IPS DF 6.9 (cell line): Measurements from ENCODE around the gene BABAM2.
"Not testable (repeated sequence)": the region's sequence is repeated elsewhere in the genome, so short reads cannot be mapped to it uniquely, and the experiment has no call there.

Experiments
- DNase-seq: peaks from one replicate; pipeline ENCODE4 v3.0.0-alpha.2; 2013; ENCODE audit warnings: low read depth, low spot score
- H3K27ac ChIP-seq: one replicate; pipeline ENCODE4 v1.5.1; 2013; ENCODE audit warnings: low read length, control low read depth
- H3K27me3 ChIP-seq: 2 replicates; pipeline ENCODE4 v1.6.1; 2013; ENCODE audit warnings: mild to moderate bottlenecking, low read length; ENCODE audit not compliant: control insufficient read depth, insufficient read depth
- H3K36me3 ChIP-seq: 2 replicates; pipeline ENCODE4 v1.6.1; 2013; ENCODE audit warnings: low read length; ENCODE audit not compliant: control insufficient read depth, insufficient read depth
- H3K4me1 ChIP-seq: 2 replicates; pipeline ENCODE4 v1.6.1; 2013; ENCODE audit warnings: low read length; ENCODE audit not compliant: control insufficient read depth, insufficient read depth
- H3K4me3 ChIP-seq: 2 replicates; pipeline ENCODE4 v1.5.1; 2013; ENCODE audit warnings: mild to moderate bottlenecking, low read length
- H3K9me3 ChIP-seq: 2 replicates; pipeline ENCODE4 v1.6.1; 2013; ENCODE audit warnings: low read length, inconsistent platforms; ENCODE audit not compliant: control insufficient read depth, insufficient read depth
- WGBS: extraction: QIAGEN DNeasy Blood & Tissue Kit; methylation state at CpG from one replicate; pipeline ENCODE4 v1.1.7; 2013; ENCODE audit warnings: mixed read lengths, missing lambda C conversion rate; ENCODE audit not compliant: insufficient read length, insufficient coverage; 5-methylcytosine and 5-hydroxymethylcytosine counted together

Gene BABAM2

GRCh38 chr2:27856956-27857355, 33.6 kb upstream of the BABAM2 start:
- Histone ChIP-seq H3K9me3 (no peaks in the 10 kb centered on the region), H3K4me1 (no peaks in the 10 kb centered on the region; the same call in 1 of the 2 replicates), H3K27ac (no peak overlapping the region), H3K4me3 (no peak overlapping the region), H3K27me3 (no peaks in the 10 kb centered on the region), H3K36me3 (no peaks in the 10 kb centered on the region)
- no CpG with 5 or more reads among the region's 3 CpGs for WGBS
- no peak for DNase-seq

- Histone ChIP-seq H3K27ac (no peak overlapping the region), H3K4me1 (no peaks in the 10 kb centered on the region; the same call in 1 of the 2 replicates), H3K9me3 (no peaks in the 10 kb centered on the region), H3K36me3 (no peaks in the 10 kb centered on the region), H3K27me3 (no peaks in the 10 kb centered on the region), H3K4me3 (no peak overlapping the region)
- WGBS = no CpG with 5 or more reads among the region's 4 CpGs
- no peak for DNase-seq
Measured at GRCh38 chr2:27857417-27858172, 32.9 kb upstream of the BABAM2 start.

GRCh38 chr2:27860111-27860510, 30.4 kb upstream of the BABAM2 start:
- Histone ChIP-seq H3K36me3 (no peaks in the 10 kb centered on the region), H3K27ac (no peak overlapping the region), H3K27me3 (no peaks in the 10 kb centered on the region), H3K4me1 (no peaks in the 10 kb centered on the region; the same call in 1 of the 2 replicates), H3K4me3 (no peak overlapping the region), H3K9me3 (no peaks in the 10 kb centered on the region)
- no peak for DNase-seq

- Histone ChIP-seq H3K36me3 (no peaks in the 10 kb centered on the region), H3K4me1 (no peaks in the 10 kb centered on the region; the same call in 1 of the 2 replicates), H3K27me3 (no peaks in the 10 kb centered on the region), H3K9me3 (no peaks in the 10 kb centered on the region), H3K4me3 (no peak overlapping the region), H3K27ac (no peak overlapping the region)
- no peak for DNase-seq
- WGBS = no CpG with 5 or more reads among the region's 1 CpG
Measured at GRCh38 chr2:27863146-27863545, 27.4 kb upstream of the BABAM2 start.

- no CpG with 5 or more reads among the region's 5 CpGs for WGBS
- H3K27ac ChIP-seq, DNase-seq, H3K9me3 ChIP-seq, H3K27me3 ChIP-seq, H3K36me3 ChIP-seq, H3K4me1 ChIP-seq, H3K4me3 ChIP-seq: not testable (repeated sequence)
Measured at GRCh38 chr2:27863955-27864354, 26.6 kb upstream of the BABAM2 start.

- Histone ChIP-seq H3K27me3 (no peaks in the 10 kb centered on the region), H3K4me3 (no peak overlapping the region), H3K27ac (no peak overlapping the region), H3K36me3 (no peaks in the 10 kb centered on the region), H3K9me3 (no peaks in the 10 kb centered on the region), H3K4me1 (no peaks in the 10 kb centered on the region)
- no CpG with 5 or more reads among the region's 1 CpG for WGBS
- no peak for DNase-seq
Measured at GRCh38 chr2:27866237-27866636, 24.3 kb upstream of the BABAM2 start.

GRCh38 chr2:27869763-27870162, 20.8 kb upstream of the BABAM2 start:
- Histone ChIP-seq H3K27ac (no peak overlapping the region), H3K27me3 (no peaks in the 10 kb centered on the region), H3K4me1 (no peaks in the 10 kb centered on the region), H3K36me3 (no peaks in the 10 kb centered on the region), H3K4me3 (no peak overlapping the region), H3K9me3 (no peaks in the 10 kb centered on the region)
- no CpG with 5 or more reads among the region's 6 CpGs for WGBS
- DNase-seq = no peak

GRCh38 chr2:27870724-27871123, 19.8 kb upstream of the BABAM2 start:
- Histone ChIP-seq H3K36me3 (no peaks in the 10 kb centered on the region), H3K4me3 (no peak overlapping the region), H3K9me3 (no peaks in the 10 kb centered on the region), H3K4me1 (no peaks in the 10 kb centered on the region), H3K27me3 (no peaks in the 10 kb centered on the region), H3K27ac (no peak overlapping the region)
- no CpG with 5 or more reads among the region's 3 CpGs for WGBS
- no peak for DNase-seq

GRCh38 chr2:27871802-27872201, 18.7 kb upstream of the BABAM2 start:
- H3K4me3 ChIP-seq = no peak overlapping the region
- H3K27ac ChIP-seq = no peak overlapping the region
- H3K27me3 ChIP-seq = no peaks in the 10 kb centered on the region
- no peaks in the 10 kb centered on the region for H3K4me1 ChIP-seq
- no CpG with 5 or more reads among the region's 3 CpGs for WGBS
- DNase-seq = no peak
- no peaks in the 10 kb centered on the region for H3K9me3 ChIP-seq
- no peaks in the 10 kb centered on the region for H3K36me3 ChIP-seq

GRCh38 chr2:27873091-27873490, 17.4 kb upstream of the BABAM2 start:
- no peaks in the 10 kb centered on the region for H3K9me3 ChIP-seq
- H3K4me3 ChIP-seq = no peak overlapping the region
- H3K4me1 ChIP-seq = no peaks in the 10 kb centered on the region
- WGBS = no CpG with 5 or more reads among the region's 1 CpG
- DNase-seq = no peak
- H3K27ac ChIP-seq = no peak overlapping the region
- H3K36me3 ChIP-seq = no peaks in the 10 kb centered on the region
- no peaks in the 10 kb centered on the region for H3K27me3 ChIP-seq
